ENCODE data around the gene SGSH.

The SGSH gene

GRCh38 chr17:80219013-80219762 lies 945 bp downstream of the SGSH start:
- H3K4me3 ChIP-seq (ENCODE audit: insufficient read depth, low read depth, low read length) = peak overlapping the region; percentile 74
- no peak overlapping the region for H3K27ac ChIP-seq (ENCODE audit: insufficient read depth, low read depth, low read length, poor library complexity, severe bottlenecking)
- H3K4me1 ChIP-seq (ENCODE audit: control insufficient read depth, insufficient read depth, low read length) = peaks cover 6% of the 10 kb centered on the region
- H3K36me3 ChIP-seq (ENCODE audit: control insufficient read depth, insufficient read depth, low read length) = no peaks in the 10 kb centered on the region
- WGBS, 2 experiments = 70 to 72% methylated on average over 15 of the region's 15 CpGs
- no peaks in the 10 kb centered on the region for H3K27me3 ChIP-seq (ENCODE audit: control insufficient read depth, insufficient read depth, low read length, poor library complexity, severe bottlenecking)
- no peaks in the 10 kb centered on the region for H3K9me3 ChIP-seq (ENCODE audit: control insufficient read depth, low read length)

GRCh38 chr17:80218391-80218790 lies 1.7 kb downstream of the SGSH start:
- Histone ChIP-seq H3K27ac (ENCODE audit: insufficient read depth, low read depth, low read length, poor library complexity, severe bottlenecking) (no peak overlapping the region), H3K4me1 (ENCODE audit: control insufficient read depth, insufficient read depth, low read length) (peaks cover 6% of the 10 kb centered on the region), H3K36me3 (ENCODE audit: control insufficient read depth, insufficient read depth, low read length) (no peaks in the 10 kb centered on the region), H3K27me3 (ENCODE audit: control insufficient read depth, insufficient read depth, low read length, poor library complexity, severe bottlenecking) (no peaks in the 10 kb centered on the region), H3K9me3 (ENCODE audit: control insufficient read depth, low read length) (no peaks in the 10 kb centered on the region), H3K4me3 (ENCODE audit: insufficient read depth, low read depth, low read length) (no peak overlapping the region)
- 89 to 90% methylated on average over 7 of the region's 7 CpGs for WGBS, 2 experiments

GRCh38 chr17:80217703-80218362 lies 2.3 kb downstream of the SGSH start:
- Histone ChIP-seq H3K9me3 (ENCODE audit: control insufficient read depth, low read length) (no peaks in the 10 kb centered on the region), H3K4me1 (ENCODE audit: control insufficient read depth, insufficient read depth, low read length) (peaks cover 6% of the 10 kb centered on the region), H3K27ac (ENCODE audit: insufficient read depth, low read depth, low read length, poor library complexity, severe bottlenecking) (no peak overlapping the region), H3K27me3 (ENCODE audit: control insufficient read depth, insufficient read depth, low read length, poor library complexity, severe bottlenecking) (no peaks in the 10 kb centered on the region), H3K4me3 (ENCODE audit: insufficient read depth, low read depth, low read length) (no peak overlapping the region), H3K36me3 (ENCODE audit: control insufficient read depth, insufficient read depth, low read length) (no peaks in the 10 kb centered on the region)
- WGBS, 2 experiments = 96 to 97% methylated on average over 13 of the region's 13 CpGs

GRCh38 chr17:80216473-80217456 lies 3.4 kb downstream of the SGSH start:
- no peak overlapping the region for H3K27ac ChIP-seq (ENCODE audit: insufficient read depth, low read depth, low read length, poor library complexity, severe bottlenecking)
- no peak overlapping the region for H3K4me3 ChIP-seq (ENCODE audit: insufficient read depth, low read depth, low read length)
- H3K36me3 ChIP-seq (ENCODE audit: control insufficient read depth, insufficient read depth, low read length) = no peaks in the 10 kb centered on the region
- peaks cover 6% of the 10 kb centered on the region for H3K4me1 ChIP-seq (ENCODE audit: control insufficient read depth, insufficient read depth, low read length)
- H3K27me3 ChIP-seq (ENCODE audit: control insufficient read depth, insufficient read depth, low read length, poor library complexity, severe bottlenecking) = no peaks in the 10 kb centered on the region
- WGBS, 2 experiments = 95 to 96% methylated on average over 40 of the region's 40 CpGs
- no peaks in the 10 kb centered on the region for H3K9me3 ChIP-seq (ENCODE audit: control insufficient read depth, low read length)

- H3K4me1 ChIP-seq (ENCODE audit: control insufficient read depth, insufficient read depth, low read length) = peaks cover 3% of the 10 kb centered on the region
- no peaks in the 10 kb centered on the region for H3K36me3 ChIP-seq (ENCODE audit: control insufficient read depth, insufficient read depth, low read length)
- 93% methylated on average over 17 of the region's 17 CpGs for WGBS, 2 experiments
- H3K27me3 ChIP-seq (ENCODE audit: control insufficient read depth, insufficient read depth, low read length, poor library complexity, severe bottlenecking) = no peaks in the 10 kb centered on the region
- H3K27ac ChIP-seq (ENCODE audit: insufficient read depth, low read depth, low read length, poor library complexity, severe bottlenecking) = no peak overlapping the region
- H3K9me3 ChIP-seq (ENCODE audit: control insufficient read depth, low read length) = no peaks in the 10 kb centered on the region
- no peak overlapping the region for H3K4me3 ChIP-seq (ENCODE audit: insufficient read depth, low read depth, low read length)
Measured at GRCh38 chr17:80214878-80215210, 5.3 kb downstream of the SGSH start.

GRCh38 chr17:80214012-80214877 lies 5.9 kb downstream of the SGSH start:
- Histone ChIP-seq H3K4me3 (ENCODE audit: insufficient read depth, low read depth, low read length) (no peak overlapping the region), H3K4me1 (ENCODE audit: control insufficient read depth, insufficient read depth, low read length) (no peaks in the 10 kb centered on the region), H3K36me3 (ENCODE audit: control insufficient read depth, insufficient read depth, low read length) (no peaks in the 10 kb centered on the region), H3K27ac (ENCODE audit: insufficient read depth, low read depth, low read length, poor library complexity, severe bottlenecking) (no peak overlapping the region), H3K27me3 (ENCODE audit: control insufficient read depth, insufficient read depth, low read length, poor library complexity, severe bottlenecking) (no peaks in the 10 kb centered on the region), H3K9me3 (ENCODE audit: control insufficient read depth, low read length) (no peaks in the 10 kb centered on the region)
- 94% methylated on average over 48 of the region's 48 CpGs for WGBS, 2 experiments

- no peaks in the 10 kb centered on the region for H3K27me3 ChIP-seq (ENCODE audit: control insufficient read depth, insufficient read depth, low read length, poor library complexity, severe bottlenecking)
- no peaks in the 10 kb centered on the region for H3K36me3 ChIP-seq (ENCODE audit: control insufficient read depth, insufficient read depth, low read length)
- H3K4me3 ChIP-seq (ENCODE audit: insufficient read depth, low read depth, low read length) = no peak overlapping the region
- H3K4me1 ChIP-seq (ENCODE audit: control insufficient read depth, insufficient read depth, low read length) = no peaks in the 10 kb centered on the region
- H3K9me3 ChIP-seq (ENCODE audit: control insufficient read depth, low read length) = no peaks in the 10 kb centered on the region
- WGBS, 2 experiments = 95 to 97% methylated on average over 17 of the region's 17 CpGs
- no peak overlapping the region for H3K27ac ChIP-seq (ENCODE audit: insufficient read depth, low read depth, low read length, poor library complexity, severe bottlenecking)
Measured at GRCh38 chr17:80213643-80213975, 6.5 kb downstream of the SGSH start.

- Histone ChIP-seq H3K27ac (ENCODE audit: insufficient read depth, low read depth, low read length, poor library complexity, severe bottlenecking) (no peak overlapping the region), H3K9me3 (ENCODE audit: control insufficient read depth, low read length) (no peaks in the 10 kb centered on the region), H3K27me3 (ENCODE audit: control insufficient read depth, insufficient read depth, low read length, poor library complexity, severe bottlenecking) (no peaks in the 10 kb centered on the region), H3K4me3 (ENCODE audit: insufficient read depth, low read depth, low read length) (no peak overlapping the region), H3K36me3 (ENCODE audit: control insufficient read depth, insufficient read depth, low read length) (no peaks in the 10 kb centered on the region), H3K4me1 (ENCODE audit: control insufficient read depth, insufficient read depth, low read length) (no peaks in the 10 kb centered on the region)
- 94 to 96% methylated on average over 19 of the region's 19 CpGs for WGBS, 2 experiments
Measured at GRCh38 chr17:80212962-80213642, 7.0 kb downstream of the SGSH start.

GRCh38 chr17:80212511-80212910 lies 7.6 kb downstream of the SGSH start:
- Histone ChIP-seq H3K4me1 (ENCODE audit: control insufficient read depth, insufficient read depth, low read length) (no peaks in the 10 kb centered on the region), H3K27ac (ENCODE audit: insufficient read depth, low read depth, low read length, poor library complexity, severe bottlenecking) (no peak overlapping the region), H3K27me3 (ENCODE audit: control insufficient read depth, insufficient read depth, low read length, poor library complexity, severe bottlenecking) (no peaks in the 10 kb centered on the region), H3K9me3 (ENCODE audit: control insufficient read depth, low read length) (no peaks in the 10 kb centered on the region), H3K4me3 (ENCODE audit: insufficient read depth, low read depth, low read length) (no peak overlapping the region), H3K36me3 (ENCODE audit: control insufficient read depth, insufficient read depth, low read length) (no peaks in the 10 kb centered on the region)
- WGBS, 2 experiments = 93 to 96% methylated on average over 12 of the region's 12 CpGs

Data from ectodermal cell (in vitro differentiated cells).